ENCODE measurements around the gene IER3IP1.

- TF ChIP-seq CTCF (conservative IDR thresholded peaks at IDR 0.05) (no peak), EZH2 (IDR thresholded peaks at IDR 0.05; ENCODE audit: low read depth) (no peak)
Measured at GRCh38 chr18:47146206-47146605, 30.0 kb downstream of the IER3IP1 start.
